ENCODE measurements around the gene LLGL2.

- TF ChIP-seq POLR2A (IDR thresholded peaks at IDR 0.05; ENCODE audit: extremely low read depth, insufficient read length) (no peak), CTCF (IDR thresholded peaks at IDR 0.05; ENCODE audit: low read depth, low read length) (no peak)
These were observed 20.4 kb upstream of the LLGL2 start for GRCh38 chr17:75505152-75505409.

Measured in NB4 (cell line).